Body of pancreas (tissue), 4 donors: ENCODE measurements around the gene CCDC33.

ENCODE experiments used
- CTCF ChIP-seq, 7 experiments: fragments of 450-650 bp in 4 of 7; fragments of 200-600 bp in 3 of 7; sonication (generic) in 3 of 7; IDR thresholded peaks; one replicate each; pipeline ENCODE4 v1.5.1; 2016 to 2019; ENCODE audit warnings: antibody characterized with exemption in 7 of 7
- POLR2A ChIP-seq, 3 donors: fragments of 450-650 bp; IDR thresholded peaks; one replicate each; pipeline ENCODE4 v1.6.1; 2016; ENCODE audit warnings: antibody characterized with exemption in 3 of 3, mild to moderate bottlenecking in 2 of 3

- TF ChIP-seq CTCF (IDR thresholded peaks at IDR 0.05) (no peak), POLR2A (IDR thresholded peaks at IDR 0.05) (no peak)
Observed at GRCh38 chr15:74222240-74223119, 13.6 kb upstream of the CCDC33 start.
